Right cardiac atrium (tissue), 5 donors: ENCODE results near the gene ATXN10. TPM values are rescaled to one million over a fixed set of nuclear protein-coding genes. Genes with fewer than 3 reads are reported as not detected.
A peak's percentile ranks its signal among the peaks of the same experiment; 100 is the strongest.
"Not testable (repeated sequence)": the region's sequence is repeated elsewhere in the genome, so short reads cannot be mapped to it uniquely, and the experiment has no call there.

ENCODE experiments used
- ATAC-seq, 2 donors: fragments of 200-7000 bp; cut with Tn5 transposase; one replicate each; pipeline versions ENCODE4 v1.8.0 to v1.9.1; 2020; ENCODE audit warnings: moderate library complexity in 2 of 2, mild to moderate bottlenecking in 1 of 2
- DNase-seq, 3 donors: peaks; one replicate each; pipeline ENCODE4 v3.0.0-alpha.2; 2020
- H3K27ac ChIP-seq: one replicate; pipeline ENCODE4 v1.5.1; 2013; ENCODE audit warnings: mild to moderate bottlenecking, low read length, control low read depth, moderate library complexity
- H3K27me3 ChIP-seq: one replicate; pipeline ENCODE4 v1.6.1; 2013; ENCODE audit not compliant: control insufficient read depth, insufficient read depth
- H3K4me1 ChIP-seq: one replicate; pipeline ENCODE4 v1.6.1; 2013; ENCODE audit warnings: low read length; ENCODE audit not compliant: control insufficient read depth, insufficient read depth
- H3K4me3 ChIP-seq: one replicate; pipeline ENCODE4 v1.5.1; 2013; ENCODE audit warnings: low read length, control low read depth
- H3K9me3 ChIP-seq: one replicate; pipeline ENCODE4 v1.6.1; 2013; ENCODE audit warnings: low read length; ENCODE audit not compliant: control insufficient read depth
- WGBS: extraction: QIAGEN DNeasy Blood & Tissue Kit; methylation state at CpG from one replicate; pipeline ENCODE4 v1.1.7; 2013; 5-methylcytosine and 5-hydroxymethylcytosine counted together
- intact Hi-C, 4 donors: fragments of 100-400 bp; cut with DNase I; formaldehyde crosslinking; loops; one replicate each; pipeline versions ENCODE4 v1.11.0 to v1.14.0; 2022 to 2023
- polyA plus RNA-seq: library from polyadenylated mRNA; stranded (reverse); fragments of 200-250 nt; gene quantifications from one replicate; pipeline ENCODE4 v1.2.3, GENCODE V29; 2013
- total RNA-seq, 4 donors: library from RNA; stranded (reverse); fragmentation: NEBNext Ultra II Directional; extraction: Animal tissue kit (Norgen Biotek cat#: 25700); gene quantifications; one replicate each; pipeline ENCODE4 v1.2.1, GENCODE V29; 2021
- donor health status: healthy with polysubstance abuse.
- donor health status: DM: no; HTN: yes; CAD: no.
- donor health status: DM: no; HTN: no; CAD: no.
- donor health status: DM: no; HTN: yes; CAD: no; lungs with severe emphysema.
- donor health status: DM: yes; HTN: yes; CAD: no.

Gene ATXN10
- total and polyA plus RNA-seq, 5 donors: 96.6 to 176 (median 147) TPM

DNA sequence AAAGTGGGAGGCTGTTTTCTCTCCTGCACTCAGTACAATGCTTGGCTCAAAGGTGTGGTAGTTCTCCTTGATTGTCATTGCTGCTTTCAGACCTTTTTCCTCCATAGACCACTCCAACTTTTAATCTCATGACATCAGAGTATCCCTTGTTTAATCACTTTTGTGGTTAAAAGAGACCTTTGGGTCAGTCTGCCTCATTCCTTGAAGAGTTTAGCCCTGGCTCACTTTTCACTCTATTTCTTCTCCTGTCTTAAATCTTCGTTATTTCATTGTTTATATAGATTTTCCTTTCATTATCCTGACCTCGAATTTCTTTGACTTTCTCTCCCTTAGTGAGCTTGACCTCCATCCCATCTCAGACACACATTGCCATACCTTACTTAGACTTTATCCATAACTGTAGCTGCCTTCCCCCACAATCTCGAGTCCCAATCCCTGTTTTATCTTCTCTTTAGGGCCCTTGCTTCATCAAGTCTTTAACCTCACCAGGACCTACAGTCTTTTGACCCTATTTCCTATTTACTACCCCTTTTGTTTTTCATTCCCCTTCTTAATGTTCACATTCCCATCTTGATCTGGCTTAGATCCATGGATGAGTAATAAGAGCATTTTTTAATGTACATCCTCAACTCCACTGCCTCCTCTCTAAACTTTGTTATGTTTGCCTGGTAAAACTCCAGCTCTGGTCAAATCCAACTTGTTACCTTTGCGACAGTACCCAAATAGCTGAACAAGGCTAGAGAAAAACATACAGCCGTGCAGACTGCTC is 9.5 kb downstream of the ATXN10 start:
- intact Hi-C loops: no loop called here
- Histone ChIP-seq H3K9me3 (no peaks in the 10 kb centered on the region), H3K27me3 (no peaks in the 10 kb centered on the region), H3K4me3 (no peak overlapping the region), H3K4me1 (peaks cover 11% of the 10 kb centered on the region), H3K27ac (no peak overlapping the region)
- no peak for DNase-seq
- 71% methylated on average over 5 of the region's 5 CpGs for WGBS
- no peak for ATAC-seq

- no peak for DNase-seq
- H3K27ac ChIP-seq: no peak overlapping the region
- intact Hi-C loops: no loop called here
- peaks cover 12% of the 10 kb centered on the region for H3K4me1 ChIP-seq
- no peaks in the 10 kb centered on the region for H3K27me3 ChIP-seq
- ATAC-seq: no peak
- no peak overlapping the region for H3K4me3 ChIP-seq
- WGBS: 82% methylated on average over 4 of the region's 4 CpGs
- no peaks in the 10 kb centered on the region for H3K9me3 ChIP-seq
Observed at GRCh38 chr22:45682064-45682463, 10.4 kb downstream of the ATXN10 start.

- WGBS: 91% methylated on average over 5 of the region's 5 CpGs
- H3K27me3 ChIP-seq, DNase-seq, H3K4me3 ChIP-seq, H3K27ac ChIP-seq, intact Hi-C loops, ATAC-seq, H3K9me3 ChIP-seq: not testable (repeated sequence)
- peaks cover 12% of the 10 kb centered on the region for H3K4me1 ChIP-seq
Observed at GRCh38 chr22:45682773-45683172, 11.1 kb downstream of the ATXN10 start.

DNA sequence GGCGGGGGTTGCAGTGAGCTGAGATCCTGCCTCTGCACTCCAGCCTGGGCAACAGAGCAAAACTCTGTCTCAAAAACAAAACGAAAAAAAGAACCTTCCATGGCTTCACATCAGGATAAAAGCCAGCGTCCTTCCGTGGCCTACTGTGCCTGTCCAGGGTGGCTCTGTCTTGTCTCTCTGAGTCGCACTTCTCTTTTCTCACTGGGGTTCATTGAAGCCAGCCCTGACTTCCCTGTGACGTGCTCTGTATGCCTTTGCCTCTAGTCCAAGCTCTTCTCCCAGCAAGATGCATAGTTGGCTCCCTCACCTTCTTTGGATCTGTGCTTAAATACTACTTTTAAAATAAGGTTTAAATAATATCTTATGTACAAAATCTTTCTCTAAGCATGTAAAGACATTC is 11.6 kb downstream of the ATXN10 start:
- intact Hi-C loops: no loop called here
- H3K27me3 ChIP-seq: no peaks in the 10 kb centered on the region
- ATAC-seq (peak in 1 of 2 donors; percentile 51), DNase-seq (no peak)
- no peak overlapping the region for H3K27ac ChIP-seq
- H3K9me3 ChIP-seq: no peaks in the 10 kb centered on the region
- no peak overlapping the region for H3K4me3 ChIP-seq
- 83% methylated on average over 6 of the region's 6 CpGs for WGBS
- peaks cover 12% of the 10 kb centered on the region for H3K4me1 ChIP-seq

- intact Hi-C loops: no loop called here
- peaks cover 14% of the 10 kb centered on the region for H3K4me1 ChIP-seq
Observed at GRCh38 chr22:45683680-45684079, 12.0 kb downstream of the ATXN10 start.

DNA sequence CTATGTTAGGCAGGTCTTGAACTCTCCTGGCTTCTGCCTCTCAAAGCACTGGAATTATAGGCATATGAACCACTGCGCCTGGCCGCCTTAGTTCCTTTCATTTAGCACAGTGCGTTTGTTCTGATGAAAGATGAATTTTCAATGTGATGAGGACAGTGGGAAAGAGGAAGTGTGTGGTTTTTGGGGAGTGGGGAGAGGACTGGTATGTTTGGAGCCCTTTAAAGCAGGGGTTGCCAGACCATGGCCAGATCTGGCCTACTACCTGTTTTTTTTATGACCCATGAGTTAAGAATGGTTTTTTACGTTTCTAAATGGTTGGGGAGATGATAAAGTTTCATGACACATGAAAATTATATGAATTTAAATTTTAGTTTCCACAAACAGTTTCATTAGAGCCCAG is 12.5 kb downstream of the ATXN10 start:
- WGBS: 69% methylated on average over 4 of the region's 4 CpGs
- no peaks in the 10 kb centered on the region for H3K9me3 ChIP-seq

More at GRCh38 chr22:45683680-45684079, 12.0 kb downstream of the ATXN10 start:
- H3K27me3 ChIP-seq: no peaks in the 10 kb centered on the region
- no peak overlapping the region for H3K27ac ChIP-seq
- H3K4me3 ChIP-seq: no peak overlapping the region
- DNase-seq (no peak), ATAC-seq (no peak)
- 98% methylated on average over 2 of the region's 2 CpGs for WGBS
- H3K9me3 ChIP-seq: no peaks in the 10 kb centered on the region

GRCh38 chr22:45684752-45685574 is 13.3 kb downstream of the ATXN10 start:
- Histone ChIP-seq H3K4me3 (no peak overlapping the region), H3K9me3 (no peaks in the 10 kb centered on the region), H3K27me3 (no peaks in the 10 kb centered on the region), H3K27ac (no peak overlapping the region), H3K4me1 (peaks cover 17% of the 10 kb centered on the region)
- WGBS: 93% methylated on average over 5 of the region's 5 CpGs
- no peak for ATAC-seq
- no peak for DNase-seq
- intact Hi-C loops: no loop called here

More for the DNA sequence above, 12.5 kb downstream of the ATXN10 start:
- no peak overlapping the region for H3K4me3 ChIP-seq
- no peaks in the 10 kb centered on the region for H3K27me3 ChIP-seq
- H3K4me1 ChIP-seq: peaks cover 15% of the 10 kb centered on the region
- intact Hi-C loops: no loop called here
- DNase-seq (no peak), ATAC-seq (no peak)
- no peak overlapping the region for H3K27ac ChIP-seq

DNA sequence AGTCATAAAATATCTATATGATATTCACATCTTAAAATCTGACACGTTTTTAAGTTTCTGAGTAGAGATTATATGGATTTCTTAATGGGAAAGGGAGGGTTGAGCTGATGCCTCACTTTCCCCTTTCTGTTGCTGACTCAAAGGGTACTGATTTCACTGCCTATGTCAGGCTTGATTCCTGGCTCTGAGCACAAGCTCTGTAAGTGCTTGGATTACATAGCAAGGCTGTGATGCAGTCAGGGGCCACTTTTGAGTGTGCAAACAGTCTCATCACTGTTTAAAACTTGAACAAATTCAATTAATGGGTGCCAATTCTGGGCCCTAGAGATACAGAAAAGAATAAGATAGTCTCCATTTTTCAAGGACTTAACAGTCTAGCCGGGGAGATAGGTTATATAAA is 14.4 kb downstream of the ATXN10 start:
- ATAC-seq (no peak), DNase-seq (no peak)
- no peak overlapping the region for H3K4me3 ChIP-seq
- intact Hi-C loops: no loop called here
- no peaks in the 10 kb centered on the region for H3K27me3 ChIP-seq
- WGBS: 58% methylated on average over 2 of the region's 2 CpGs
- no peaks in the 10 kb centered on the region for H3K9me3 ChIP-seq
- no peak overlapping the region for H3K27ac ChIP-seq
- peaks cover 16% of the 10 kb centered on the region for H3K4me1 ChIP-seq

GRCh38 chr22:45686836-45687235 is 15.2 kb downstream of the ATXN10 start:
- Histone ChIP-seq H3K27me3 (no peaks in the 10 kb centered on the region), H3K4me3 (no peak overlapping the region), H3K27ac (no peak overlapping the region), H3K9me3 (no peaks in the 10 kb centered on the region), H3K4me1 (peaks cover 11% of the 10 kb centered on the region)
- DNase-seq (no peak), ATAC-seq (no peak)
- intact Hi-C loops: no loop called here
- 47% methylated on average over 5 of the region's 5 CpGs for WGBS

DNA sequence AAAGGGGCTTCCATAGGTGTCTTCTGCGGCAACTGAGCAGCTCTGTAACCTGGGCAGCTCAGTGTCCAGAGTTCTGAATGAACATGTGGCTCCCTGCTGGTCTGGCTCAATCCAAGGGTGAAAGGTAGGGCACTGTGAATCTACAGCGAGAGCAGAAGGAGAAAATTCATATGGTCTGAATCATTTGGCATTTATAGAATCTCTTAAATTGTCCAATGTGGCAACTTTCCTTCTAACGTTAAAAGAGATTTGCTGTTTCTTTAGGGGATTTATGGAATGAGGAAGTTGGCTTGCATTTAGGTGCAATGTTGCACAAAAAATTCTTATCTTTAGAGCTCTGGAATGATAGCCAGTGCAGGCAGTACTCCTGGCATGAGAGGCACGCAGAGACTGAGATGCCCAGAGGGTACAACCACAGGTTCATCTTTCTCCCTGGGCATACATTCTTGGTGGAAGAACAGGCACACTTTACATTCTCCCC is 17.0 kb downstream of the ATXN10 start:
- Histone ChIP-seq H3K4me1 (peaks cover 10% of the 10 kb centered on the region), H3K4me3 (peak overlapping the region; percentile 10), H3K9me3 (no peaks in the 10 kb centered on the region), H3K27me3 (no peaks in the 10 kb centered on the region), H3K27ac (peak overlapping the region; percentile 58)
- WGBS: 41% methylated on average over 4 of the region's 4 CpGs
- peak; percentile 72 to 76 for ATAC-seq
- intact Hi-C loops: no loop called here
- DNase-seq: no peak

DNA sequence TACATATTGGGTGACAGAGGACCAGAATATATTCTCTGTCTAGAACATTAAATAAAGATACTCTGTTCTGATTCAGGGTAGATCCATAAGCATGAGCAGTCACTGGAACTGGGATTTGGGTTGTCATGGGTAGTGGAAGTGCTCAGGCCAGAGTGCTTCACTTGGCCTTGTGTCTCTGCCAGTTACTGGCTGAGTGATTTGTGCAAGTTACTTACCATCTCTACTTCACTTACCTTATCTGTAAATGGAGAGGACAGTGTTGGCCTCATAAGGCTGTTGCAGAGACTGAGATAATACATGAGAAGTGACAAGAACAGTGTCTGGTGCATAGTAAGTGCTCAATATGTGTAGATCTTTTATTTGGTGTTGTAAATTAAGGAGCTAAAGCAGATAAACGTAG is 17.6 kb downstream of the ATXN10 start:
- ATAC-seq (peak; percentile 44 to 68), DNase-seq (no peak)
- Histone ChIP-seq H3K27me3 (no peaks in the 10 kb centered on the region), H3K4me3 (no peak overlapping the region), H3K27ac (peak overlapping the region; percentile 17), H3K9me3 (no peaks in the 10 kb centered on the region), H3K4me1 (peaks cover 7% of the 10 kb centered on the region)
- WGBS: 68% methylated on average over 1 of the region's 1 CpG
- intact Hi-C loops: no loop called here
